K562 (cell line): ENCODE measurements around the gene PRR14. TPM values are rescaled to one million over a fixed set of nuclear protein-coding genes. Genes with fewer than 3 reads are reported as not detected.

ENCODE experiments used
- CREM ChIP-seq: IDR thresholded peaks from 2 replicates; pipeline ENCODE4 v1.6.1; 2014; ENCODE audit warnings: antibody characterized with exemption, low read depth
- ELF4 ChIP-seq: fragments of 450-650 bp; formaldehyde crosslinking; IDR thresholded peaks from 2 replicates; pipeline ENCODE4 v1.4.0; 2022; ENCODE audit warnings: missing genetic modification characterization
- EP400 ChIP-seq: fragments of 450-650 bp; IDR thresholded peaks from 2 replicates; pipeline ENCODE4 v1.6.1; 2017; ENCODE audit warnings: antibody characterized with exemption, mild to moderate bottlenecking, moderate library complexity
- FIP1L1 ChIP-seq: fragments of 200-400 bp; formaldehyde crosslinking; IDR thresholded peaks from 2 replicates; pipeline ENCODE4 v1.6.1; 2018; ENCODE audit warnings: mild to moderate bottlenecking, low read depth, low read length; ENCODE audit not compliant: poor library complexity, severe bottlenecking
- FOXM1 ChIP-seq, 2 experiments: fragments of 450-650 bp in 1 of 2; sonication (generic) in 1 of 2; formaldehyde crosslinking in 1 of 2; IDR thresholded peaks; 2 replicates each; pipeline versions ENCODE4 v1.6.1 to v1.9.0; 2017 to 2022; ENCODE audit warnings: low read depth in 2 of 2, mild to moderate bottlenecking in 2 of 2, missing genetic modification reagents in 1 of 2, moderate library complexity in 1 of 2
- FOXP1 ChIP-seq: sonication (generic); formaldehyde crosslinking; IDR thresholded peaks from 2 replicates; pipeline ENCODE4 v1.8.0; 2022; ENCODE audit warnings: mild to moderate bottlenecking, missing genetic modification reagents
- GABPA ChIP-seq: fragments of 200-800 bp; sonication (Bioruptor generic); conservative IDR thresholded peaks from 2 replicates; pipeline ENCODE4 v1.6.1; 2016; ENCODE audit warnings: low read depth, missing genetic modification characterization, missing compliant biosample characterization
- MAZ ChIP-seq, 2 experiments: fragments of 450-650 bp in 1 of 2; sonication (generic) in 1 of 2; formaldehyde crosslinking; IDR thresholded peaks in 1 of 2; conservative IDR thresholded peaks in 1 of 2; 2 replicates each; pipeline versions ENCODE4 v1.4.0 to v1.5.0; 2020; ENCODE audit warnings: mild to moderate bottlenecking in 1 of 2, missing genetic modification reagents in 1 of 2
- NFYB ChIP-seq: IDR thresholded peaks from 2 replicates; pipeline ENCODE4 v1.6.1; 2011; ENCODE audit warnings: mild to moderate bottlenecking, moderate library complexity; ENCODE audit not compliant: insufficient read length; ENCODE audit errors: extremely low read depth
- NRF1 ChIP-seq, 2 experiments: fragments of 450-650 bp; IDR thresholded peaks in 1 of 2; conservative IDR thresholded peaks in 1 of 2; 2 replicates each; pipeline ENCODE4 v1.6.1; 2014; ENCODE audit warnings: mild to moderate bottlenecking in 2 of 2
- PHB2 ChIP-seq: fragments of 450-650 bp; IDR thresholded peaks from 2 replicates; pipeline ENCODE4 v1.6.1; 2017; ENCODE audit warnings: low read depth
- SAFB2 ChIP-seq: fragments of 200-400 bp; formaldehyde crosslinking; IDR thresholded peaks from 2 replicates; pipeline ENCODE4 v1.6.1; 2018; ENCODE audit warnings: borderline replicate concordance, low read length, low read depth, moderate library complexity; ENCODE audit not compliant: severe bottlenecking
- SP1 ChIP-seq: sonication (generic); formaldehyde crosslinking; IDR thresholded peaks from 2 replicates; pipeline ENCODE4 v1.8.1; 2022; ENCODE audit warnings: mild to moderate bottlenecking, missing genetic modification reagents
- XRCC5 ChIP-seq: fragments of 200-400 bp; formaldehyde crosslinking; IDR thresholded peaks from 2 replicates; pipeline ENCODE4 v1.6.1; 2017; ENCODE audit warnings: low read depth, mild to moderate bottlenecking, low read length
- ZNF263 ChIP-seq: sonication (generic); formaldehyde crosslinking; IDR thresholded peaks from 2 replicates; pipeline ENCODE4 v1.8.0; 2022; ENCODE audit warnings: mild to moderate bottlenecking, missing genetic modification reagents, borderline replicate concordance
- ZNF644 ChIP-seq: fragments of 200-800 bp; sonication (Bioruptor generic); IDR thresholded peaks from 2 replicates; pipeline ENCODE4 v1.6.1; 2016; ENCODE audit warnings: low read depth, missing genetic modification characterization, missing compliant biosample characterization
- ZNF780A ChIP-seq: fragments of 250-450 bp; sonication (Bioruptor Pico); IDR thresholded peaks from 2 replicates; pipeline ENCODE4 v1.5.0; 2021; ENCODE audit warnings: mild to moderate bottlenecking
- polyA plus RNA-seq, 8 experiments: library from polyadenylated mRNA; depleted of rRNA in 4 of 8; stranded (reverse) in 5 of 8; unstranded in 3 of 8; fragments of >200 nt; fragmentation: Nextera tagmentation in 2 of 8; fragmentation: Illumina TruSeq in 1 of 8; extraction: Ambion mirVana in 2 of 8; extraction: Trizol in 1 of 8; gene quantifications; 2 replicates each; pipeline versions ENCODE4 v1.2.1 to v1.2.3, GENCODE V29; 2011 to 2014; ENCODE audit warnings: inconsistent platforms in 1 of 8, missing spikeins in 1 of 8
- total RNA-seq, 7 experiments: library from RNA; depleted of rRNA in 6 of 7; stranded (reverse); fragments of >200 nt in 6 of 7; fragmentation: Illumina TruSeq in 2 of 7; extraction: Trizol in 2 of 7; gene quantifications; 2 replicates each; pipeline versions ENCODE4 v1.2.1 to v1.2.3, GENCODE V29; 2011 to 2021; ENCODE audit warnings: low replicate concordance in 1 of 7
- TF ChIP-seq, protein P1 (sequence below), 3 experiments: IDR thresholded peaks in 2 of 3; conservative IDR thresholded peaks in 1 of 3; 2 replicates each; pipeline ENCODE4 v1.5.1; 2011 to 2012; ENCODE audit warnings: low read length in 3 of 3, mild to moderate bottlenecking in 3 of 3, control low read depth in 2 of 3, improper control_type of control experiment in 1 of 3, inconsistent platforms in 1 of 3, low read depth in 1 of 3, mixed read lengths in 1 of 3, moderate library complexity in 1 of 3; ENCODE audit not compliant: insufficient read depth in 2 of 3
- TF ChIP-seq, protein P2 (sequence below): IDR thresholded peaks from 2 replicates; pipeline ENCODE4 v1.6.1; 2014; ENCODE audit warnings: antibody characterized with exemption
- TF ChIP-seq, protein P3 (sequence below): fragments of 450-650 bp; IDR thresholded peaks from one replicate; pipeline ENCODE4 v1.6.1; 2018; ENCODE audit warnings: mild to moderate bottlenecking, moderate library complexity; ENCODE audit not compliant: partially characterized antibody
- TF ChIP-seq, protein P4 (sequence below): conservative IDR thresholded peaks from 2 replicates; pipeline ENCODE4 v1.6.1; 2011; ENCODE audit warnings: low read depth, mild to moderate bottlenecking, low read length; ENCODE audit not compliant: control insufficient read depth

The PRR14 gene
- total and polyA plus RNA-seq, 9 of the 15 experiments (the other 6 are each of a cell fraction or from before 2014, with no cell fraction given) = 2.2 to 63.1 (median 11.5) TPM

DNA sequence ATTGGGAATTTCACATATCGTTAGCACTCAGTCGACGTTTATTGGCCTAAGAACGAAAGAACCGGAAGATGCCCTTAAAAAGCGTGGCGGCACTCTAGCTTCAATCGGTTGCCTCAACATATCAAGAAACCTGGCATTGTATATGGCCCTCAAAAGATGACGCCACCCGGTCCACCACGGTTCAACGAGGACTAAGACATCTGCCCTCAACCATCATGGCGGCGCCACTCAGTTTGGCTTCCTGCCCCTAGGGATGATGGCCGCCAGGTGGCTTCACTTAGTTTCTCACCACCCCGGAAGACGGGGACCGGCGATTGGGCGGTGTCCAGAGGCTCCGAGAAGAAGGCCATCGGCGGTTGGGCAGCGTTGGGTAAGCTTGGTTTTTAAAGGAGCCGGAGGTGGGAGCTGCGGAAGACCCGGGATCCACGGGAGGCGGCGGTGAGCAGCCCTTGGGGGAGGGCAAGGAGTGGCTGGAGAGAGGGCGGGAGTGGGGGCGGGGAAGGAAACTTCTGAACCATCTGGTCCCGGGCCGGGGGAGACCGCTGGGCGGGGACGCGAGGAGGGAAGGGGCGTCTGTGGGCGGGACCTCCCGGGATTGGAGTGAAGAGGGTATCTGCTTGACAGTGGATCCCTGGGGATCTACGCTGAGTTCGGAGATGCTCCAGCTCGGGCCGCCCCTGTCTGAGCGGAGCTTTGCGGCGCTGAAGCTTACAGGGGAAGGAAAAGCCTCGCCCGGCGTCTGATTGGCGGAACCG is at the start of gene PRR14 (continued):
- TF ChIP-seq FOXM1 (IDR thresholded peaks at IDR 0.05; ENCODE audit: low read depth) (peak; percentile 83), FOXM1 (CRISPR knock-in tag; IDR thresholded peaks at IDR 0.05; ENCODE audit: low read depth) (no peak), EP400 (peak; percentile 89), SAFB2 (no peak), FOXP1 (0 out of 2 replicates have a peak, but pooled peaks have one; percentile 16), NFYB (peak; percentile 87), ZNF780A (CRISPR knock-in tag) (no peak), NRF1 (conservative IDR thresholded peaks at IDR 0.05 in 1 of 2, IDR thresholded peaks at IDR 0.05 in 1 of 2) (peak; percentile 13 to 15; a peak in 2 of 4 replicates), ZNF644 (tag) (peak; percentile 96), ELF4 (CRISPR knock-in tag) (peak; percentile 81; the same call in 1 of the 2 replicates), SP1 (CRISPR knock-in tag) (peak; percentile 83), PHB2 (no peak), FIP1L1 (peak; percentile 42), XRCC5 (0 out of 2 replicates have a peak, but pooled peaks have one; percentile 79), GABPA (tag) (peak; percentile 63), CREM (peak; percentile 96), MAZ (CRISPR knock-in tag; conservative IDR thresholded peaks at IDR 0.05 in 1 of 2, IDR thresholded peaks at IDR 0.05 in 1 of 2) (peak; percentile 82 to 86), ZNF263 (peak; percentile 45; the same call in 1 of the 2 replicates)
- TF ChIP-seq, protein P1, sequence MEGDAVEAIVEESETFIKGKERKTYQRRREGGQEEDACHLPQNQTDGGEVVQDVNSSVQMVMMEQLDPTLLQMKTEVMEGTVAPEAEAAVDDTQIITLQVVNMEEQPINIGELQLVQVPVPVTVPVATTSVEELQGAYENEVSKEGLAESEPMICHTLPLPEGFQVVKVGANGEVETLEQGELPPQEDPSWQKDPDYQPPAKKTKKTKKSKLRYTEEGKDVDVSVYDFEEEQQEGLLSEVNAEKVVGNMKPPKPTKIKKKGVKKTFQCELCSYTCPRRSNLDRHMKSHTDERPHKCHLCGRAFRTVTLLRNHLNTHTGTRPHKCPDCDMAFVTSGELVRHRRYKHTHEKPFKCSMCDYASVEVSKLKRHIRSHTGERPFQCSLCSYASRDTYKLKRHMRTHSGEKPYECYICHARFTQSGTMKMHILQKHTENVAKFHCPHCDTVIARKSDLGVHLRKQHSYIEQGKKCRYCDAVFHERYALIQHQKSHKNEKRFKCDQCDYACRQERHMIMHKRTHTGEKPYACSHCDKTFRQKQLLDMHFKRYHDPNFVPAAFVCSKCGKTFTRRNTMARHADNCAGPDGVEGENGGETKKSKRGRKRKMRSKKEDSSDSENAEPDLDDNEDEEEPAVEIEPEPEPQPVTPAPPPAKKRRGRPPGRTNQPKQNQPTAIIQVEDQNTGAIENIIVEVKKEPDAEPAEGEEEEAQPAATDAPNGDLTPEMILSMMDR (IDR thresholded peaks at IDR 0.05 in 2 of 3, conservative IDR thresholded peaks at IDR 0.05 in 1 of 3; ENCODE audit: insufficient read depth in 2 of 3, low read depth in 1 of 3, low read length in 3 of 3) = peak in 2 of 3 experiments; percentile 31 to 32; a peak in 3 of 6 replicates
- TF ChIP-seq, protein P2, sequence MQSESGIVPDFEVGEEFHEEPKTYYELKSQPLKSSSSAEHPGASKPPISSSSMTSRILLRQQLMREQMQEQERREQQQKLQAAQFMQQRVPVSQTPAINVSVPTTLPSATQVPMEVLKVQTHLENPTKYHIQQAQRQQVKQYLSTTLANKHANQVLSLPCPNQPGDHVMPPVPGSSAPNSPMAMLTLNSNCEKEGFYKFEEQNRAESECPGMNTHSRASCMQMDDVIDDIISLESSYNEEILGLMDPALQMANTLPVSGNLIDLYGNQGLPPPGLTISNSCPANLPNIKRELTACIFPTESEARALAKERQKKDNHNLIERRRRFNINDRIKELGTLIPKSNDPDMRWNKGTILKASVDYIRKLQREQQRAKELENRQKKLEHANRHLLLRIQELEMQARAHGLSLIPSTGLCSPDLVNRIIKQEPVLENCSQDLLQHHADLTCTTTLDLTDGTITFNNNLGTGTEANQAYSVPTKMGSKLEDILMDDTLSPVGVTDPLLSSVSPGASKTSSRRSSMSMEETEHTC = 0 out of 2 replicates have a peak, but pooled peaks have one; percentile 3
- TF ChIP-seq, protein P3, sequence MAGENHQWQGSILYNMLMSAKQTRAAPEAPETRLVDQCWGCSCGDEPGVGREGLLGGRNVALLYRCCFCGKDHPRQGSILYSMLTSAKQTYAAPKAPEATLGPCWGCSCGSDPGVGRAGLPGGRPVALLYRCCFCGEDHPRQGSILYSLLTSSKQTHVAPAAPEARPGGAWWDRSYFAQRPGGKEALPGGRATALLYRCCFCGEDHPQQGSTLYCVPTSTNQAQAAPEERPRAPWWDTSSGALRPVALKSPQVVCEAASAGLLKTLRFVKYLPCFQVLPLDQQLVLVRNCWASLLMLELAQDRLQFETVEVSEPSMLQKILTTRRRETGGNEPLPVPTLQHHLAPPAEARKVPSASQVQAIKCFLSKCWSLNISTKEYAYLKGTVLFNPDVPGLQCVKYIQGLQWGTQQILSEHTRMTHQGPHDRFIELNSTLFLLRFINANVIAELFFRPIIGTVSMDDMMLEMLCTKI = no peak
- TF ChIP-seq, protein P4, sequence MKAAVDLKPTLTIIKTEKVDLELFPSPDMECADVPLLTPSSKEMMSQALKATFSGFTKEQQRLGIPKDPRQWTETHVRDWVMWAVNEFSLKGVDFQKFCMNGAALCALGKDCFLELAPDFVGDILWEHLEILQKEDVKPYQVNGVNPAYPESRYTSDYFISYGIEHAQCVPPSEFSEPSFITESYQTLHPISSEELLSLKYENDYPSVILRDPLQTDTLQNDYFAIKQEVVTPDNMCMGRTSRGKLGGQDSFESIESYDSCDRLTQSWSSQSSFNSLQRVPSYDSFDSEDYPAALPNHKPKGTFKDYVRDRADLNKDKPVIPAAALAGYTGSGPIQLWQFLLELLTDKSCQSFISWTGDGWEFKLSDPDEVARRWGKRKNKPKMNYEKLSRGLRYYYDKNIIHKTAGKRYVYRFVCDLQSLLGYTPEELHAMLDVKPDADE = peak; percentile 82; the same call in 1 of the 2 replicates
